ENCODE results near the gene LRRC9. TPM values are rescaled to one million over a fixed set of nuclear protein-coding genes. Genes with fewer than 3 reads are reported as not detected.
"Not testable (repeated sequence)": the region's sequence is repeated elsewhere in the genome, so short reads cannot be mapped to it uniquely, and the experiment has no call there.

The LRRC9 gene
- total and polyA plus RNA-seq, 7 donors: not detected

DNA sequence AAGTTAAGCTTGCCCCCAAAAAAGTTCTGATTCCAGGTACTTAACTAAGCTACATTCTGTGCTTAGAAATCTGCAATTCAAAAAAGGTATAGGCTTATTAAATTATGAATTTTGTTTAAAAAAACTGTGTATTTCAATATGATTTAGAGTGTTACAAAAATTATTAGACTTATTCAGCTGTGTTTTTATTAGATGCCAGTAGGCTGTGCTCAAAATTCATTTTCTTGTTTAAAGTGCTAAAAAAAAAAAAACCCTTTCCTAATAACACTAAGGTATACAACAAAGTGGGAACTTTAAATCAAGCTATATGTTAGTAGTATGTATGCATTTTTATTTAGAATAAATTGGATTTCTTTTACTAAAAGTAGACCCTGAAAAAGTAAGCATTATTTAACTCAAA lies 25.0 kb downstream of the LRRC9 start:
- intact Hi-C loops (cut with DNase I): no loop called here
- TF ChIP-seq EP300 (IDR thresholded peaks at IDR 0.05) (no peak), POLR2AphosphoS5 (IDR thresholded peaks at IDR 0.05) (no peak), POLR2A (IDR thresholded peaks at IDR 0.05) (no peak)
- TF ChIP-seq, protein P1, sequence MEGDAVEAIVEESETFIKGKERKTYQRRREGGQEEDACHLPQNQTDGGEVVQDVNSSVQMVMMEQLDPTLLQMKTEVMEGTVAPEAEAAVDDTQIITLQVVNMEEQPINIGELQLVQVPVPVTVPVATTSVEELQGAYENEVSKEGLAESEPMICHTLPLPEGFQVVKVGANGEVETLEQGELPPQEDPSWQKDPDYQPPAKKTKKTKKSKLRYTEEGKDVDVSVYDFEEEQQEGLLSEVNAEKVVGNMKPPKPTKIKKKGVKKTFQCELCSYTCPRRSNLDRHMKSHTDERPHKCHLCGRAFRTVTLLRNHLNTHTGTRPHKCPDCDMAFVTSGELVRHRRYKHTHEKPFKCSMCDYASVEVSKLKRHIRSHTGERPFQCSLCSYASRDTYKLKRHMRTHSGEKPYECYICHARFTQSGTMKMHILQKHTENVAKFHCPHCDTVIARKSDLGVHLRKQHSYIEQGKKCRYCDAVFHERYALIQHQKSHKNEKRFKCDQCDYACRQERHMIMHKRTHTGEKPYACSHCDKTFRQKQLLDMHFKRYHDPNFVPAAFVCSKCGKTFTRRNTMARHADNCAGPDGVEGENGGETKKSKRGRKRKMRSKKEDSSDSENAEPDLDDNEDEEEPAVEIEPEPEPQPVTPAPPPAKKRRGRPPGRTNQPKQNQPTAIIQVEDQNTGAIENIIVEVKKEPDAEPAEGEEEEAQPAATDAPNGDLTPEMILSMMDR (IDR thresholded peaks at IDR 0.05): no peak

DNA sequence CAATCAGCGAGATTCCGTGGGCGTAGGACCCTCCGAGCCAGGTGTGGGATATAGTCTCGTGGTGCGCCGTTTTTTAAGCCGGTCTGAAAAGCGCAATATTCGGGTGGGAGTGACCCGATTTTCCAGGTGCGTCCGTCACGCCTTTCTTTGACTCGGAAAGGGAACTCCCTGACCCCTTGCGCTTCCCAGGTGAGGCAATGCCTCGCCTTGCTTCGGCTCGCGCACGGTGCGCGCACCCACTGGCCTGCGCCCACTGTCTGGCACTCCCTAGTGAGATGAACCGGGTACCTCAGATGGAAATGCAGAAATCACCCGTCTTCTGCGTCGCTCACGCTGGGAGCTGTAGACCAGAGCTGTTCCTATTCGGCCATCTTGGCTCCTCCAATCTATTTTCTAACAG lies 32.2 kb downstream of the LRRC9 start:
- 68 to 88% methylated on average over 19 to 20 of the region's 30 CpGs for WGBS, 2 donors
- peaks cover 0 to 10% (median 0%) of the 10 kb centered on the region in 4 donors for H3K9me3 ChIP-seq
- H3K27me3 ChIP-seq; H3K27ac ChIP-seq; DNase-seq; H3K36me3 ChIP-seq; intact Hi-C loops (cut with DNase I); H3K4me1 ChIP-seq; H3K4me3 ChIP-seq: not testable (repeated sequence)

More for the DNA sequence above, 25.0 kb downstream of the LRRC9 start:
- Histone ChIP-seq H3K27ac (no peak overlapping the region), H3K4me1 (no peaks in the 10 kb centered on the region), H3K9me3 (no peaks in the 10 kb centered on the region), H3K36me3 (no peaks in the 10 kb centered on the region), H3K4me3 (no peak overlapping the region), H3K27me3 (no peaks in the 10 kb centered on the region)
- DNase-seq: no peak

DNA sequence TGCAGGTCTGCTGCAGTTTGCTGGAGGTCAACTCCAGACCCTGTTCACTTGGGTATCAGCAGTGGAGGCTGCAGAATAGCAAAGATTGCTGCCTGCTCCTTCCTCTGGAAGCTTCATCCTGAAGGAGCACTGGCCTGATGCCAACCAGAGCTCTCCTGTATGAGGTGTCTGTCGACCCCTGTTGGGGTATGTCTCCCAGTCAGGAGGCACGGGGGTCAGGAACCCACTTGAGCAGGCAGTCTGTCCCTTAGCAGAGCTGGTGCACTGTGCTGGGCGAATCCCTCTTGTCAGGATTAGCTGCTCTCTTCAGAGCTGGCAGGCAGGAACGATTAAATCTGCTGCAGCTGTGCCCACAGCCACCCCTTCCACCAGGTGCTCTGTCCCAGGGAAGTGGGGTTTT lies 37.9 kb downstream of the LRRC9 start:
- H3K4me3 ChIP-seq; DNase-seq; intact Hi-C loops (cut with DNase I); H3K27me3 ChIP-seq; H3K27ac ChIP-seq; H3K36me3 ChIP-seq; H3K4me1 ChIP-seq: not testable (repeated sequence)
- H3K9me3 ChIP-seq: peaks cover 0 to 10% (median 0%) of the 10 kb centered on the region in 4 donors
- 79% methylated on average over 4 of the region's 4 CpGs for WGBS, 2 donors

DNA sequence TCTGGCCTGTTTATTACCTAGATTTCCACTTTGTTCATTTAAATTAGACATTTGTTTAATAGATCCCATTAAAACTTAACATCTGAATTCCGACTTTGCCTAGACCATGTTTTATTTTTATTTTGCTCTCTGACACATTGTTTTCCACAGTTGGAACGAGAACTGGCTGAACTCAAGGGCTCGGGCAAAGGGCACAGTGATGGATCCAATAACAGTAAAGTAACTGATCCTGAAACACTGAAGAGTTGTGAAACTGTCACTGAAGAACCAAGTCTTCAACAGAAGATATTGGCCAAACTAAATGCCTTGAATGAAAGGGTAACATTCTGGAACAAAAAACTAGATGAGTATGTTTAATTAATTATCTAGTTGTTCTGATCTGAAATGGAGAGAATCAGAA lies 39.7 kb downstream of the LRRC9 start:
- no peak for TF ChIP-seq POLR2A (IDR thresholded peaks at IDR 0.05)
- no peak for TF ChIP-seq POLR2AphosphoS5 (IDR thresholded peaks at IDR 0.05)
- TF ChIP-seq, protein P1 (IDR thresholded peaks at IDR 0.05): no peak
- no peak for TF ChIP-seq EP300 (IDR thresholded peaks at IDR 0.05)
- DNase-seq: no peak
- H3K4me1 ChIP-seq: no peaks in the 10 kb centered on the region
- H3K27ac ChIP-seq: no peak overlapping the region
- peaks cover 0 to 10% (median 0%) of the 10 kb centered on the region in 4 donors for H3K9me3 ChIP-seq
- WGBS, 2 donors: 77 to 79% methylated on average over 3 of the region's 3 CpGs
- H3K4me3 ChIP-seq: no peak overlapping the region
- no peaks in the 10 kb centered on the region for H3K27me3 ChIP-seq
- intact Hi-C loops (cut with DNase I): no loop called here
- H3K36me3 ChIP-seq: no peaks in the 10 kb centered on the region

DNA sequence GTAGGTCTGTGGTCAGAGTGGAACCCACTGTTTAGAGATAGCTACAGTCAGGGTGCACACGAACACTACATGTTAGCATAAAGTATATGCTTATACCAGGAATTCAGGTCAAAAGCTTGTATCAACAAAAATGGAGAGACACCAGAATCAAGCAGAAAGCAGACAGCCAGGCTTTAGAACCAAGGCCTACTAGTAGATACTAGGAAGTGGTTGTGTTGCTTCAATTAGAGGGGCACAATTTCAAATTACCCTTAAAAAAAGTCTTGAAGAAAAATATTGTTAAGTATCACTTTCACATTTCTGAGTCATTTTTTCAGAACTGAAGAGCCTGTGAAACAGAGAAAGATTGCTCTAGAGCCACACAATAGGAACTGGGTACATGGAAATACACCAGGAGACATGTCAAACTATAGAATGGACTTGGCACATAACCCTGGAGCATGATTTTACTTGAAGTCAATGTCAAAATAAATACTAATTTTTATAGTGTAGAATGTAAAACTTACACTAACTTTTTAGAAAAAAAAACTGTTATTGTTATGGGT lies 41.6 kb downstream of the LRRC9 start:
- no peaks in the 10 kb centered on the region for H3K4me1 ChIP-seq
- intact Hi-C loops (cut with DNase I): no loop called here
- TF ChIP-seq, protein P1 (IDR thresholded peaks at IDR 0.05): no peak
- TF ChIP-seq POLR2A (IDR thresholded peaks at IDR 0.05) (no peak), EP300 (IDR thresholded peaks at IDR 0.05) (no peak), POLR2AphosphoS5 (IDR thresholded peaks at IDR 0.05) (no peak)
- DNase-seq: no peak
- H3K27ac ChIP-seq: no peak overlapping the region
- WGBS, 2 donors: 89 to 90% methylated on average over 1 of the region's 1 CpG
- H3K9me3 ChIP-seq: peaks cover 0 to 3% (median 0%) of the 10 kb centered on the region in 4 donors
- H3K36me3 ChIP-seq: no peaks in the 10 kb centered on the region
- no peaks in the 10 kb centered on the region for H3K27me3 ChIP-seq
- no peak overlapping the region for H3K4me3 ChIP-seq
